IPS-18c (cell line): ENCODE data around the gene UTF1.
"Not testable (repeated sequence)": the region's sequence is repeated elsewhere in the genome, so short reads cannot be mapped to it uniquely, and the experiment has no call there.

Experiments
- H3K4me3 ChIP-seq: 2 replicates; pipeline ENCODE4 v1.7.0; 2013; ENCODE audit warnings: low read depth, mild to moderate bottlenecking, low read length, moderate library complexity; ENCODE audit not compliant: insufficient read depth
- H3K9me3 ChIP-seq: one replicate; pipeline ENCODE4 v1.6.1; 2013; ENCODE audit warnings: mild to moderate bottlenecking, low read length, moderate library complexity; ENCODE audit not compliant: control insufficient read depth, insufficient read depth

UTF1 gene

DNA sequence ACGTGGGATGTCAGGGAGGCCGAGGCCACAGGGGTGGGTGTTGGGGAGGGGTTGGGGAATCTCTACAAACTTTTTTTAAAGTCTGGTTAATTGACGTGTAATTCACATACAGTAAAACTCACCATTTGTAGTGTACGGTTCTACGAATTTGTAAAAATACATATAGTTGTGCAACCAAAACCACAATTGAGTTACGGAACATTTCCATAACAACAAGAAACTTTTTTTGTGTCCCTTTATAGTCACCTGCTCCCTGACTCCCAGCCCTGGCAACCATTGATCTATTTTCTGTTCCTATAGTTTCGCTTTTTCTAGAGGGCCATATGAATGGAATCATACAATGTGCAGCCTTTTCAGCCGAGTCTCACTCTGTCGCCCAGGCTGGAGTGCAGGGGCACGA is 4.8 kb downstream of the UTF1 start:
- not testable (repeated sequence) for H3K9me3 ChIP-seq, H3K4me3 ChIP-seq

- Histone ChIP-seq H3K9me3 (peaks cover 4% of the 10 kb centered on the region), H3K4me3 (peak overlapping the region; percentile 28; the same call in 1 of the 2 replicates)
Observed at GRCh38 chr10:133235265-133235855, 5.3 kb downstream of the UTF1 start.

GRCh38 chr10:133235932-133236331 is 5.9 kb downstream of the UTF1 start:
- H3K4me3 ChIP-seq, result peak overlapping the region; percentile 10
- peaks cover 4% of the 10 kb centered on the region for H3K9me3 ChIP-seq

DNA sequence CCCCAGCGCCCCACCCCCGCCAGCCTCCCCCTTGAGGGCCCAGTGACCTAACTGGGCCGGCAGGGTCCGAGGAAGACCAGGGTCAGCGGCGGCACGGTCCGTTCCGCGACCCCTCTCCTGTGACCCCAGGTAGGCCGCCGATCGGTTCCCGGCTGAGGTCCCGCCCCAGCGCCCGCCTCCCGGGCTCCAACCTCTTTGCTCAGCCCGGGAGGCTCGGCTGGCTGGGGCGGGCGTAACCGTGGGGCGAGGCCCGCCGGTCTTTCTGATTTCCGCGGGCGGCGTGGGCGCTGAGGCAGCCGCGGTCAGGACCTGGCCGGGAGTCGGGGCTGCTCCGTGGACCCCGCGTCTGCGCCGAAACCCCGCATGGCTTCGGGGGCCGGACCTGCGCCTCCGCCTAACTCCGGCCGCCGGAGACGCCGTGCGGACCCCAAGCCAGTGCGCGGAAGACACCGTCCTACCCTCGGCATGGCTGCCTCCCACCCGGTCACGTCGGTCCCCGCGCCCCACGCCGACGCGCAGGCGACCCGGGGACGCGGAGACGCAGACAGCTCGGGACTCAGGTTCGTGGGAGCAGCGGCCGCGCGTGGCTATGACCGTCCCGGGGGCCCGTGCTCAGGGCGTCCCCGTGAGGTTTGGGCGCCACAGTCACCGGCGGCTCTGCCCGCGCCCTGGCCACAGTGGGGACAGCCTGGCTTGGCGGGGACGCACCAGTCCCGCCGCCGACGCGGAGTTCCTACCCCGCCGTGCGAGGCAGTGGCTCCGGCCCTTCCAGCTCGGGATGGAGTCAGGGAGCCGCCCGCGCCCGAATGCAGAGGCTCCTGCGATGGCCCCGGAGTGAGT is 6.6 kb downstream of the UTF1 start:
- H3K9me3 ChIP-seq, result peaks cover 4% of the 10 kb centered on the region
- peak overlapping the region; percentile 51 for H3K4me3 ChIP-seq

- peaks cover 6% of the 10 kb centered on the region for H3K9me3 ChIP-seq
- peak overlapping the region; percentile 51 for H3K4me3 ChIP-seq
Observed at GRCh38 chr10:133237241-133237587, 7.2 kb downstream of the UTF1 start.

GRCh38 chr10:133237588-133238465 is 7.8 kb downstream of the UTF1 start, which contains the start of gene VENTX:
TSS of gene VENTX (plus strand) at chr10:133237855. CDS start at chr10:133237915, 60 bp downstream.
- Histone ChIP-seq H3K9me3 (peaks cover 6% of the 10 kb centered on the region), H3K4me3 (peak within 1 kb of the TSS; percentile 51)

DNA sequence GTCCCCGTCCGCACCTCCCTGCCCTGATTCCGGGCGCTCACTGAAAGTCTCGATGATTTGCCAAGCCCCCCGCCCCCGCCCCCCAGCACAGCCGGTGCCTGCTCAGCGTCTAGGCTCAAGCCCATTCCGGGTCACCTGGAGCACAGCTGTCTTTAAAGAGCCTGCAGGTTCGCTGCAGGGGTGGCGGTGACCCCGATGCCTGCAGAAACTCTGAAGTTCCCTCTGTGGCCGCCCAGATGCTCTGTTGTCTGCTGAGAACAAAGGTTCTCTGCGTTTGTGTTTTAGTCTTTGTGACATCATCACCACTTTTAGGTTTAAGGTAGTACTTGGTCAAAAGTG is 8.4 kb downstream of the UTF1 start:
- Histone ChIP-seq H3K4me3 (peak overlapping the region; percentile 51), H3K9me3 (peaks cover 6% of the 10 kb centered on the region)

DNA sequence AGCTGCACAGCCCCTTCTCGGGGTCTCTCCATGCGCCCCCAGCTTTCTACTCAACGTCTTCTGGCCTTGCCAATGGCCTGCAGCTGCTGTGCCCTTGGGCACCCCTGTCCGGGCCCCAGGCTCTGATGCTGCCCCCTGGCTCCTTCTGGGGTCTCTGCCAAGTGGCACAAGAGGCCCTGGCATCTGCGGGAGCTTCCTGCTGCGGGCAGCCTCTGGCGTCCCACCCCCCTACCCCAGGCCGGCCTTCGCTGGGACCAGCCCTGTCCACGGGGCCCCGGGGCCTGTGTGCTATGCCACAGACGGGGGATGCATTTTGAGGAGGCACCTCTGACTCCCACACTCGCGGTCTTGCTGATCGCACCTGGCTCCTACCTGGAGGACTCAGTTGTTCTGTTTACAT is 10.0 kb downstream of the UTF1 start:
- Histone ChIP-seq H3K4me3 (no peak overlapping the region), H3K9me3 (peaks cover 6% of the 10 kb centered on the region)

- H3K9me3 ChIP-seq, result peaks cover 2% of the 10 kb centered on the region
- H3K4me3 ChIP-seq, result no peak overlapping the region
Observed at GRCh38 chr10:133241501-133242205, 11.6 kb downstream of the UTF1 start.

GRCh38 chr10:133242611-133243356 is 12.8 kb downstream of the UTF1 start:
- H3K4me3 ChIP-seq, result no peak overlapping the region
- peaks cover 2% of the 10 kb centered on the region for H3K9me3 ChIP-seq

- H3K9me3 ChIP-seq, result peaks cover 2% of the 10 kb centered on the region
- H3K4me3 ChIP-seq, result no peak overlapping the region
Observed at GRCh38 chr10:133243593-133243992, 13.6 kb downstream of the UTF1 start.

- peaks cover 2% of the 10 kb centered on the region for H3K9me3 ChIP-seq
- H3K4me3 ChIP-seq, result no peak overlapping the region
Observed at GRCh38 chr10:133245439-133246235, 15.6 kb downstream of the UTF1 start.

DNA sequence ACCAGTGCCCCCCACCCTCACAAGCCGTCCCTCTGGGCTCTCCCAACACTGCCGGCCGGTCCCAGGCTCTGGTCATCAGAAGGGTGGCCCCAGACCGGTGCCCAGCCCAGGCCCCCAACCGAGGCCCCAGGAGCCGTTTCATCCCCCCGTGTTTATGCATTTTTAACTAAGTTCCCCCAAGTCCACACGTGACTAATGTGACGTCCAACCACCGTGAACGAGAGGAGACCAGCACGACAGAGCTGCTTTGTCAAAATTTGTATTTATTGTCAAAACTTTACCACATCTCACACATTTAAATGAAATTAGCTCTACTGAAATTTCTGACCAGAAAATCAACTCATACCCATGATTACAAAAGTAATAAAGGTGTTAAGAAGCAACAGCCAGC is 16.2 kb downstream of the UTF1 start:
- Histone ChIP-seq H3K4me3 (no peak overlapping the region), H3K9me3 (peaks cover 2% of the 10 kb centered on the region)

DNA sequence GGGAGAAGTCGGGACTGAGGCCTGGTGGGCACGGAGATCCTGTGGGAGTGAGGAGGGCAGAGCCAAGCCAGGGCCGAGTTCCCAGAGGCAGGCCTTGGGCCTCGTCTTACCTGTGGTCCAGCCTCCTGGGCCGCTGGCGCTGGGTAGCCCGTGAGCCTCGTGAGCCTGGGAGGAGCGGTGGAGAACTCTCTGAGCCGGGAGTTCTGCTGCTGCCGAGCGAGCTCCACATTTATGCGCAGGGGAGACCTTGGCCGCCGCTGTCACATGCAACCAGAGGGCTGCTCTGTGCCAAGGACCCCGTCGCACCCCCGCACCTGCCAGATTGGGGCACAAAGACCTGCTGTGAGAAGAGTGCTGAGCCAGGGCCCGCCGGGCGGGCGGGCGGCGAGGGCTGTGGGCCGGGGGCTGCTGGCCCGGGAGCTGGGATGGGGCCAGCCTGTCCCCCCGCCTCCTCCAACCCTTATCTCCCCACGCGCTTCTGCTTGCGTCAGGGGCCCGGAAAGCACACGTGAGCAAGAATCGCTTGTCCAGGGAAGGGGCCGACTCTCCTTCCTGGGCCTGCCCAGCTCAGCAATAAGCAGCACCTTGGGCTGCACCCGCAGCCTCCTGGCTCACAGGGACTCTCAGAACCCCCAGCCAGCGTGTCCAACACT is 17.8 kb downstream of the UTF1 start:
- no peak overlapping the region for H3K4me3 ChIP-seq
- H3K9me3 ChIP-seq, result no peaks in the 10 kb centered on the region

DNA sequence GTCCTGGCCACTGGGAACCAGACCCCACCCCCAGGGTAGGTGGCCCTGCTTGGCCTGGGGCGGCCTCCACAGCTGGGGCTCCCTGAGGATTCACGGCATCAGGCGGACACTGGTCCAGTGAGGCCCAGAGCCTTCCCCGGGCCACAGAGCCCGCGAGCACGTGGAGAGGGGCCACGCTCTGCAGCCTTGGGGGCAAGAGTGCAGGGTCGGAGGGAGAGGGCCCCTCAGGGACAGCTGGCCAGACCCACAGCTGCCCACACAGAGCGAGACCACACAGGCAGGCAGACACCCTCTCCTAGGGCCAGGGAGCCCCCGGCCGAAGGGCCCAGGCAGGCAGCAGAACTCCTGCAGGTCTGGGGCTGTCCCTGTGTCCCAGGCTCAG is 18.3 kb downstream of the UTF1 start:
- Histone ChIP-seq H3K9me3 (no peaks in the 10 kb centered on the region), H3K4me3 (no peak overlapping the region)
